NCI-H446 (cell line): ENCODE measurements around the gene SNPH.

Source experiments
- DNase-seq, 2 experiments: peaks; one replicate each; lab custom pipeline; 2025; lab: John Stamatoyannopoulos, UW

Gene SNPH

DNA sequence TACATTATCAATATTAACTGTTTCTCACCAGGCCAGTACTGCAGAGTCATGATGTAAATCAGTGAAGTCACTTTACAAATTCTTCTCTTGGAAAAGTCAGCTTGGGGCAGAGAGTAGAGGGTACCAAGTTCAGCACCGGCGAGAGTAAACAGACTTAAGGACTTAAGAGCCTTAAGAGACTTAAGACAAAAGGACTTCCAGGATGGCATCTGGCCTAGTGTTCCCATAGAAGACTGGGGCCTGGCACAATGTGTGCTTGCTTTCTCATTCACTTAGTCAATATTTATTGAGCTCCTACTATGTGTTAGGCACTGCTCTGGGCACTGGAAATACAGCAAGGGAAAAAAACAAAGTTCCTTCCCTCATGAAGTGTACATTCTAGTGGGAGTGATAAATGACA is 1.4 kb upstream of the SNPH start:
- no peak for DNase-seq

DNA sequence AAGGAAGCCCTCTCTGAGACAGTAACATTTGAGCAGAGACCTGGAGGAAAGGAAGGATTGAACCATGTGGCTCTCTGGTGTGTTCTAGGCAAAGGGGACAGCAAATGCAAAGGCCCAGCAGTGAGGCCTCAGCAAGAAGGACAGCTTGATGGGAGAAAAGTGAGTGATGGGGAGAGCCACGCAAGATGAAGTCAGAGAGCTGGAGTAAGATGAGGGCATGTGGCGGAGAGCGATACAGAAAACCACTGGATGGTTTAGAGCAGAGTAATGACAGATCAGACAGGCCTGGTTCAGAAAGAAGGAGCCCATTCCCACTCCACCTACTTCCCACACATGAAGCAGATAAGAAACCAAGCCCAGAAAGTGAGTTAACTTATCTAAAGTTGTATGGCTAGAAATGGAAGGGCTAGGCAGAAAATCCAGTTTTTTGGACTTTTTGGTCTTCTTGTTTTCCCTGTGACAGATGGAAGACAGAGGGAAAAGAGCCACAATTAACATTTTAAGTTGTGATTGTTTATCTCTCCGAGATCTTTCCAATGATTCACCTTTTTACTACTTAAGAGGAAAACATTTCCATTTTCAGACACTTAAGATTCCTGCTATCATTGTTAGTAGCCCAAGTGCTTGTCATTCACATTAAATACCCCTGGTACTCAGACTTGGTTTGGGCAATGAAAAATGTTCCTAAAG is 723 bp upstream of the SNPH start:
- no peak for DNase-seq

GRCh38 chr20:1265916-1266166 is 253 bp upstream of the SNPH start:
- no peak for DNase-seq

DNA sequence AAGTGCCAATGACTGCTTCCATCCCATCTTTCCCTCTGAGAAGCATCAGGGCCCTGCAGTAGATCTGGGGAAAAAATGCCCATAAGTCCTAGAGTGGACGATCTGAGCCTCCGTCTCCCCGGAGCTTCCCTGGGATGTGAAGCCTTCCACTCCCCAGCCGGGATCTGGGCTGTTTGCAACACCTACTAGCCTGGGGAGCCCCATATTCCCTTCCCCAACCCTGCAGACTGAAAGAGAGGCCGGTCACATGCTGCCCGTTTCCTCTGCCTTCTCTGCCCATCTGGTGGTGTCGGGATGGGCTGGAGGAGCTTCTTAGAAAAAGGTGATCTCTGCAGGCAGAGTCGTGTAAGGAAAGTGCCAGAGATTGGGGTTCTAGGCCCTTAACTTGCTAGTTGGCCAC is 1.1 kb downstream of the SNPH start:
- DNase-seq, result no peak

- DNase-seq, result no peak
Observed at GRCh38 chr20:1267809-1268374, 1.8 kb downstream of the SNPH start.

- DNase-seq, result no peak
Observed at GRCh38 chr20:1269235-1269634, 3.1 kb downstream of the SNPH start.

GRCh38 chr20:1269850-1270249 is 3.8 kb downstream of the SNPH start:
- no peak for DNase-seq

DNA sequence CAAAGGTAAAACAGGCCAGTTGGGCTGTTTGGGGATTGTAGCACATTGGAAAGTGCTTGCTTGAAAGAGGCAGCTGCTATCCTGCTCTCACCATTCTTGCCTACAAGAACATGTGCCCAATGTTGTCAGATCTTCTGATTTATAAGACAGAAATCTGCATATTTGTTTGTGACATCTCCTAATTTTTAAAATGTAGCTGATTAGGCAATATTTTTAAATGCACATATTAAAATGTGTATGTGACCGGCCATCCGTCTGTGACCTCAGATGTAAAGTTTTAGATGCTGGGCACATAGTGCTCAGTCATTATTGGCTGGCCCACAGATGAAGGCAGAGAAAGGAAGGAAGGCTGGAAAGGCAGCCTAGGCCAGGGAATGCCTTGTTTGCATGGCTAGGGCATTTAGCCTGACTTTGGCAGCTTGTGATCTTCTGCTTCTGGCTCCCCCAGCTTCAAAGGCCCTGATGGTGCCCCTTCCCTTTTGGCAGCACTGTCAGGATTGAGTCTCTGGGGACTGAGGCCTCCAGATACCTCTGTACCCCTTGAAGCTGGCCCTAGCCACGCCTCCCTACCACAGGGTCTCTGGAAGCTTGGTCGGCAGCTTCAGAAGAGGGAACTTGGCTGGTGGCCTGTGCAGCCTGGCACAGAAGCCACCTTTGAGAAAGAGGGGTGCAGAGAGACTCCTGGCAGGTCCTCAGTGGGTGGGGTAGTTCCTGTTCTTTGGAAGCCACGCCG is 6.4 kb downstream of the SNPH start:
- DNase-seq, result peak in 1 of 2 experiments; percentile 30

GRCh38 chr20:1273366-1273765 is 7.3 kb downstream of the SNPH start:
- DNase-seq, result no peak

DNA sequence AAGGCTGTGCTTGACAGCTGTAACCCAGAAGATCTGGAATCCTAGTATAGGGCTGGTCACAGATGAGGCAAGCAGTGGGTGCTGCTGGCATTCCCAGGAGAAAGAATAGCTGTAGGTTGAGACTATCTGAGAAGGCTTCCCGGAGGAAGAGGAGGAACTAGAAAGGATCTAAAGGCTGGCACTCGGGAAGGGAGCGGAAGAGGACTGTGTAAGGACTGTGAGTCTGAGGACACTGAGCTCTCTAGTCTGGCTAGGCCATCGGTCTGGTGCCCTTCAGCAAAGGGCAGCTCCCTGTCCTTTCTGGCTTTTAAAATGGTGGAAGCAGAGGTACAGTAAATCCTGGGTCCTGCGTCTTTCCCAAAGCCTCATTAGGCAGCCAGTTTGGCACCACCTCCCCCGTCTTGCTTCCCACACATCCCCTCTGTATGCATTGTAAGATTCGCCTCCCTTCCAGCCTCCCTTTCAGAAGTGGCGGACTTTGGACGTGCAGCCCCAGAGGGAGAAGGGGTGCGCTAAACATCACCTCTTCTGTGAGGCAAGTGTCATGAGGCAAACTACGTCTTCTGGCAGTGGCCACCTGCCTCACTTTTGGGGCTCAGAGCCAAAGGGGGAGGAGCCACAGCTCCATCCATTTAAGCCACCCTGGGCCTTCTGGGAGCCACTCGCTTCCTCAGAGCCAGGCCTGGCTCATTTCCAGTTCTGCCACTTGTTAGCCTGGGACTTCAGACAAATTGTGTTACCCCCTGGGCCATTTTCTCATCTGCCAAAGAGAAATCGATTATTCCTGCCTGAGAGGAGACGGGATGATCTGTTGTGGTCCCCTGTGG is 8.6 kb downstream of the SNPH start:
- peak; percentile 54 to 88 for DNase-seq

DNA sequence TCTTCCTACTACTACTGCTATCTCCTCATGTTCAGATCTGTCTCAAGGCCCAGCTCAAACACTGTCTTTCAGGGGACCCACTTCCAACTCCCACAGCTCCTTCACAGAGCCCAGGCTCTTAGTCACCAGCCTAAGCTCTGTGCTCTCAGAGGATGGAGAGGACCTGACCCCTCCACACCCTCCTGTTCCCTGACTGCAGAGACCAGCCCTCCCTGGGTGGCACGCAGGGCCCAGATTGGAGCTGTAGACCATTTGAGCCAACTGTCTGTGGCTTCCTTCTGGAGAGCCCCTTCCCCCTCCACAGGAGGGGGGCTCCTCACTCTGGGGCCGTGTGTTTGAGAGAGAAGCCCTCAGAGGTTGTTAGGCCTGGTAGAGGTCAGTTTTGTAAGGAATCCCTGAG is 9.8 kb downstream of the SNPH start:
- no peak for DNase-seq

DNA sequence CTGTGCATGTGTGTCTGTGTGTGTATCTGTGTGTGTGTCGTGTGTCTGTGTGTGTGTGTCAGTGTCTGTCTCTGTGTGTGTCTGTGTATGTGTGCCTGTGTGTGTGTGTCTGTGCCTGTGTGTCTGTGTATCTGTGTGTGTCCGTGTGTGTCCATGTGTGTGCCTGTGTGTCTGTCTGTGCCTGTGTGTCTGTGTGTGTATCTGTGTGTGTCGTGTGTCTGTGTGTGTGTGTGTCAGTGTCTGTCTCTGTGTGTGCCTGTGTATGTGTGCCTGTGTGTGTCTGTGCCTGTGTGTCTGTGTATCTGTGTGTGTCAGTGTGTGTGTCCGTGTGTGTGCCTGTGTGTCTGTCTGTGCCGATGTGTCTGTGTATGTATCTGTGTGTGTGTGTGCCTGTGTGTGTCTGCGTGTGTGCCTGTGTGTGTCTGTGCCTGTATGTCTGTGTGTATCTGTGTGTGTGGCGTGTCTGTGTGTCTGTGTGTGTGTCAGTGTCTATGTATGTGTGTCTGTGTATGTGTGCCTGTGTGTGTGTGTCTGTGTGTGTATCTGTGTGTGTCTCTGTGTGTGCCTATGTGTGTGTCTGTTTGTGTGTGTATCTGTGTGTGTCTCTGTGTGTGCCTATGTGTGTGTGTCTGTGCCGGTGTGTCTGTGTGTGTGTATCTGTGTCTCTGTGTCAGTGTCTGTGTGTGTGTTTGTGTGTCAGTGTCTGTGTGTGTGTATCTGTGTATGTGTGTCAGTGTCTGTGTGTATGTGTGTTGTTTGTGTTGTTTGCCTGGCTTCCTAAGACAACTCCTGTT is 11.6 kb downstream of the SNPH start:
- DNase-seq, result no peak

- no peak for DNase-seq
Observed at GRCh38 chr20:1278993-1279392, 12.9 kb downstream of the SNPH start.

GRCh38 chr20:1280195-1281102 is 14.4 kb downstream of the SNPH start:
- DNase-seq, result no peak

- no peak for DNase-seq
Observed at GRCh38 chr20:1281279-1282057, 15.4 kb downstream of the SNPH start.

DNA sequence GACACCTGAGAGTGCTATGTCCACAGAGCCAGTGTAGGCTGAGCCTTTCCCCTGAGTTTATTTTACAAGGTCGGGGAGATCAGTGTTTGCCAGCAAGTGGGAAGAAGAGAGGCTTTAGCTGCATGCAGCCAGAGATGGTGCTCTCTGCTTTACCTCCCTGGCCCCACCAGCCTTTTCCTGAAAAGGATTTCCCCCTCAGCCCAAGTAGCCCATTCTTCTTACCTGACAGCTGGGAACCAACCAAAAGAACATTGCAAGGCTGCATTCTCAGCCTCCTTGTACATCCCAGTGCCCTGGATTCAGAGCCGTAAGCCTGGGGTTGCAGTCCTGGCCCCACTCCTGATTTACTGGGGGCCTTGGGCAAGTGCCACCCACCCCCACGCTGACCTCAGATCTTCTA is 16.9 kb downstream of the SNPH start:
- no peak for DNase-seq

GRCh38 chr20:1283522-1284510 is 17.7 kb downstream of the SNPH start:
- no peak for DNase-seq

GRCh38 chr20:1286267-1287024 is 20.4 kb downstream of the SNPH start:
- no peak for DNase-seq
